Stimulated activated CD4-positive, alpha-beta T cell treated with anti-CD3 and anti-CD28 coated beads, TNF-alpha, amount 100 ng/mL, for 24 hours (primary cell): ENCODE data around the gene SPEG.

Source experiments
- DNase-seq, 3 experiments: peaks; one replicate each; pipeline ENCODE4 v3.0.0-alpha.2; 2020; ENCODE audit warnings: low read depth in 3 of 3

The SPEG gene

GRCh38 chr2:219512524-219513216 lies 78.0 kb downstream of the SPEG start:
- DNase-seq = no peak

DNA sequence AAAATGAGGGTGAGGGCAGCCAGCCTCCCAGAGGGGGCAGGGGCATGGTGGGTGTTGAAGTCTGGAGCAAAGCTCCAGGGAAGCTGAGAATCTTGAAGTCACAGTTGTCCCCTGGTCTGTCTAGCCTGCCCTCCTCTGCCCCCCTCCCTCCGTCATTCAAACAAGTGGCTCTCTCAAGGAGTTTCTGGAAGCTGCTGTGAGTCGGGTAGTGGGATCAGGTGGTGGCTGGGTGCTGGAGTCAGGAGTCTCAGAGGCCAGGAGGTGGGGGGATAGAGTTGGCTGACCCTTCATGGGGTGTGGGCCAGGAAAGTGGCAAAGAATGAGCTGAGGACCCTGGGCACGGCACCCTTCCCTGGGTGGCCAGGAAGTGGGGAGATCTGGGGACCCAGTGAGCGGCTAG lies 79.1 kb downstream of the SPEG start:
- DNase-seq = no peak

GRCh38 chr2:219514196-219514761 lies 79.6 kb downstream of the SPEG start, which contains the start of gene ASIC4:
TSS of gene ASIC4 (plus strand) at chr2:219514482. CDS start at chr2:219514725, 243 bp downstream.
- DNase-seq = no peak

DNA sequence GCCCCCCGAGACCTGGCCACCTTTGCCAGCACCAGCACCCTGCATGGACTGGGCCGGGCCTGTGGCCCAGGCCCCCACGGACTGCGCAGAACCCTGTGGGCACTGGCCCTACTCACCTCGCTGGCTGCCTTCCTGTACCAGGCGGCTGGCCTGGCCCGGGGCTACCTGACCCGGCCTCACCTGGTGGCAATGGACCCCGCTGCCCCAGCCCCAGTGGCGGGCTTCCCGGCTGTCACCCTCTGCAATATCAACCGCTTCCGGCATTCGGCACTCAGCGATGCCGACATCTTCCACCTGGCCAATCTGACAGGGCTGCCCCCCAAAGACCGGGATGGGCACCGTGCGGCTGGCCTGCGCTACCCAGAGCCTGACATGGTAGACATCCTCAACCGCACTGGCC lies 80.2 kb downstream of the SPEG start:
- DNase-seq = no peak

GRCh38 chr2:219515874-219516629 lies 81.4 kb downstream of the SPEG start:
- no peak for DNase-seq

- DNase-seq = no peak
Observed at GRCh38 chr2:219516888-219517287, 82.2 kb downstream of the SPEG start.

DNA sequence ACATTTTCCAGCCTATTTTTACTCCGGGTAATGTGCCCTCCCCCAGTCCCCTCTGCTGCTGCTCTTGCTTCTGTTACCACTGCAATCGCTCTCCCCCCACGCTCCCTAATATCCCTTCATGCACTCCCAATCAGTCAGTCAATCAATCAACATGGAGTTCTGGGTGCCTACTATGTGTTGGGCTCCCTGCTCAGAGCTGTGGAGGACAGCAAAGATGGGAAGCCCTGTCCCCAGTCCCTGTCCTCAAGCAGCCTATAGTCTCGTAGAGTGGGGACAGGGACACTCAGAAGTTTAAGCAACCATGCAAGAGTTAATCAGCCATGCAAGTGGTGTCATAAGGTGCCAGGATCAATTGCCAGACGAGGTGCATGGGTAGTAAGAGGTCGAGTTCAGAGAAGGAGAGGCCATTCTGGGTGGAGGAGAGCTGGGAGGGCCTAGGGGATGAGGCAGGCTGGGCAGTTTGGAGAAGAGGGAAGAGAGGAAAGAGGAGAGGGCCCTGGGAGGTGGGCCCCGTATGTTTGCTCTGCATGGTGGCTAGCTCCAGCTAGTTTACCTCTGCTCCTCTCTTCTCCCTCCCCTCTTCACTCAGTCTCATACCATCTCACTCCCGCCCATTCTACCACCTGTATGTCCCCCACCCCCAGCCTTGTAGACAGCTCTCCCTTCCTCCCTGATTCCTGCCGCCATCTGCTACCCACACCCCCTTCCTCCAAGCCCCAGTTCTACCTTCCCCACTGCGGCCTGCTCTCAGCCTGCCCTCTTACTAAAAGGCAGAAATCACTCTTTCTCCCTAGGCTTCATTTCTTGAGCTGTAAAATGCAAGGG lies 83.5 kb downstream of the SPEG start:
- DNase-seq = no peak

GRCh38 chr2:219519526-219519916 lies 84.9 kb downstream of the SPEG start:
- DNase-seq = no peak

GRCh38 chr2:219520079-219520478 lies 85.4 kb downstream of the SPEG start:
- DNase-seq = no peak

DNA sequence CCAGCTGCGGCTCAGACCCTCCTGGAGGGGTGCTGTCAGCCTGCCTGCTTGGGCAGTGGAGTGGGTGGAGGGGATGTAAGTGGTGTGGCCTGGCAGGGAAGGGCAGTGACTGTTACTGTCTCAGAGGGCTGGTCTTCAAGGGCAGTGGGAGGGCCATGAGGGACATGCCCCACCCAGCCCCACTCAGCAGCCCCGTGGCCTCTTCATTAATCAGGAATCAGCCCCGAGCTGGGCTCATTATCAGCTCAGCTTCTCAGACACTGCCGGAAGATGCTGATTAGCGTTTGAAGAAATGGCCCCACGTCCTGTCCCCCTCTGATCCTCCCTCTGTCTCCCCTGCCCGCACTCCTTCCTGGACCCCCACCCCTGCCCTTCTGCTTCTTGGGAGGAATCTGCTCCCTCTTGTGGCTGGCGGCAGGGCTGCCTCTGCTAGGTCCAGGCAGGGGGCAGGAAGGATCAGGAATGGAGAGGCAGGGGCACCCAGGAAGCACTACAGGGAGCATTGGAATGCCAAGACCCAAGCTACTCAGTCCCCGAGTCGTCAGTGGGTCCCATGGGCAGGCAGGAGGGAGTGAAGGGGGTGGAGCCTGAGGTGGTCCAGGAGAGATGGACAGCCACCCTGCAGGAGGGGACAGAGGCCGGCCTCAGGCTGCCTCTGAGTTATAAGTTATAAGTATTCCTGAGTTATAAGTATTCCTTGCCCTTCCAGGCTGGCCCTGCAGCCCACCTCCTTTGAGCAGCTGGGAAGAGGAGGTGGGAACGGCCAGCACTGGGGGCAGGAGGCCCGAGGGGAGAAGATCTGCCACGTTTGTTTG lies 86.6 kb downstream of the SPEG start:
- no peak for DNase-seq

- DNase-seq = no peak
Observed at GRCh38 chr2:219522111-219523030, 87.7 kb downstream of the SPEG start.

GRCh38 chr2:219523031-219523671 lies 88.5 kb downstream of the SPEG start:
- DNase-seq = no peak

- DNase-seq = no peak
Observed at GRCh38 chr2:219524817-219525216, 90.2 kb downstream of the SPEG start.

DNA sequence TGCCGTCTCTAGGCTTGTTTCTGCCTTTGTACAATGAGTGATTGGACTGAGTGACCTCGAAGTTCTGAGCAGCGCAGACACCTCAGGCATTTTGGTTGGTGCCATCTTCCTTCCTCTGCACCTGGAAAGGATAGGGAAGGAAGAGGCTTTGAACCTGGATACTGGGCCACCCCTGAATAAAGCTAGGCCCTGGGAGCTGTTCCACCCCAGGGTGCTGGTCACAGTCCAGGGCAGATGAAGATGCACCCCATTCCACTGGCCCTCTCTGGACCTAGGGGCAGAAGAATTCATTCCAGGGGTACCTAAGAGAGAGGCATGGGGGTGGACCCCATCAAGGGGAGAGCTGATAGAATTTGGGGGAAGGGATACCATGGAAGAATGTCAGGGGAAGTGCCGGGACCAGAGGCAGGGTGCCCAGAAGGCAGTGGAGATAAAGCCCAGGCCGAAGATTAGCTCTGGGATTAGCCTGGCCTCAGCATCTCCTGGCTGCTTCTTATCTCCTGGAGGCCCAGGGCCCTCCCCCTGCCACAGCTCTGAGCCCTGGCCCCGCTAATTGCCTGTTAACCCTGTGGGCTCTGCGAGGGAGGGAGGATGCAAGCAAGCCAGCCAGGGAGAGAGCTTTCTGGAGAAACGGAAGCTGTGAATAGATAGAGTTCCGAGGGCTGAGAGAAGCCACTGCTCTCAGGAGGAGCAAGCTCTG lies 91.0 kb downstream of the SPEG start:
- no peak for DNase-seq

DNA sequence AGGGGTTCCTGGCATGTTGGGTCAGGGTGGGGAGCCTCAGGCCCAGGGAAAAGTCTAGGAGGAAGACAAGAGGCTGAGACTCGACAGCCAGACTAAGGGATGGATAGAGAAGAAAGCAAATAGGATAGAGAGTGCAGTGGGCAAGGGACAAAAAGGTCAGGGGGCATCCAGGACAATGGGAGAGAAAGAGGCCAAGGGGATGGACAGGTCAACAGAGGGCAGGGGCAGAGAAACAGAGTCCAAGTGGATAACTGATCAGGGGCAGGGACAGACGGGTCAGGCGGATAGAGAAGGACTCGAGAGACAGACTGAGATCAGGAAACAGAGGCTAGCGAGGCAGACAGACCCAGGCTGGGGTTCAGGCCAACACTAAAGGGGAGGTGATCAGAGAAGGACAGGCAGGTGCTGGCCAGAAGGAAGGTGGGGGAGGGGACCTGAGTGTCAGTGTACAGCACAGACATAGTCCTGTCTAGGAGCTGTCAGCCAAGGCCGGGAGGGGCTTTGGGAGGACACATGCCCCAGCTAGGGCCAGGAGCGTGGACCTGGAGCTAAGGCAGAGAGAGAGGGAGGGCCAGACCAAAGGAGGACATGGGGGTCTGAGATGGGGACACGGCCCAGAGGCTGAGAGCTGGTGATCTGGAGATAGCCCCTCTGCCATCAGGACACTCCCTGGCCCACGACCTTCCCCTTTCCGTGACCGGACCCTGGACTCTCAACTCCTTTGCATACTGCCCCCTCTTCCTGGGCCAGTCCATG lies 91.9 kb downstream of the SPEG start:
- DNase-seq = no peak

- DNase-seq = no peak
Observed at GRCh38 chr2:219527076-219527394, 92.4 kb downstream of the SPEG start.

DNA sequence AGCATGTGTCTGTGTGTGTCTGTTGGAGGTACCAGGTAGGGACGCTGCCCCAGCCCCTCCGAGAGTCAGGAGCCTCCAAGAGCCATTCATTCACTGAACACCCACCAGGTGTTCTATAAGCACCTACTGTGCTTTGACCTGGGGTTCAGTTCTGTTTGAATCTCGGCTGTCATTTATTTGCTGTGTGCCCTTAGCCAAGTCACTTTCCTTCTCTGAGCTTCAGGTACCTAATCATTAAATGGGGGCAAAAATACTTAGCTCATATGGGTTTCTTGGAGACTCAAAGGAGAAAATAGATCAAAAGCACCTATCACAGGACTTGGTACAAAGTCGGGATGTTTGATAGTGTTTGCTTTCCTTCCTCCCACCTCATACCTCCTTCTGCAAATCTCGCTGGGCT lies 92.8 kb downstream of the SPEG start:
- DNase-seq = no peak
